Hippocampal formation (tissue), 2 donors: Measurements from ENCODE around the gene MX1.

Source experiments
- DNase-seq, 2 donors: peaks; one replicate each; lab custom pipeline; 2025; lab: John Stamatoyannopoulos, UW

Gene MX1

DNA sequence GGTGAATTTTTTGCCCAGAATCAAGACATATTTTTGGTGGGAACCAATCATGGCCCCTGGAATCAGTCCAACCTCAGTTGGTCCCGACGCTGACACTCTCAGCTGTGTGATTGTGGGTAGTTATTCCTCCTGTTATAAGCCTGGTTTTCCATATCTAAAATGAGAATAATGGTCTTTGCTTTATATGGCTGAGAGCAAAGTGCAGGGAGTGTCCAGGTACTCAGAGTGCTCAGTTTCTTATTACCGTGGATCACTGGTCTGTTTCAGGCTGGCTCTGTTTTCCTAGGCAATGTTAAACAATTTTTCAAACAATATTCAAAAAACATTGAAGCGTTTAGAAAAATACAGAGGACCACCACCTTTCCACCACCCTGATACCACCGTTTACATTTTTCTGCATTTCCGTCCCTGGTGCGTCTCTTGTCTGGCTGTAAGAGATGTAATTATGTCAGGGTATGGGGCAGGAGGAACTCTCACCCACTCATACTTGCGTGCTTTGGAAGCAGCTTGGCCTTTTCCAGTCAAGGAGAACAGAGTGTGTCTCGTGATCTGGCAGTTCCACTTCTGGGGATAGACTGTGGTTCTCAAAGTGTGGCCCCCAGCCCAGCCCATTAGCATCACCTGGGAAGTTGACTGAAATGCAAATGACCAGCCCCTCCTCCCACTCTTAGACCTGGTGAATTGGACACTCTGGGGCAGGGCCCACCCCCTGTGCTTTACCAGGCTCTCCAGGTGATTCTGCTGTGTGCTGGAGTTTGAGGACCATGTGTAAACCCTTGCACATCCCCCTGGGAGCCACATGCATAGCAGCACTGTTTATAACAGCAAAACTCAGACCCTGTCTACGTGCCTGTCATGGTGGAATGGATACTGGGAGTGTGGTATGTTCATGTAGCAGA, 6.8 kb downstream of the MX1 start:
- no peak for DNase-seq

DNA sequence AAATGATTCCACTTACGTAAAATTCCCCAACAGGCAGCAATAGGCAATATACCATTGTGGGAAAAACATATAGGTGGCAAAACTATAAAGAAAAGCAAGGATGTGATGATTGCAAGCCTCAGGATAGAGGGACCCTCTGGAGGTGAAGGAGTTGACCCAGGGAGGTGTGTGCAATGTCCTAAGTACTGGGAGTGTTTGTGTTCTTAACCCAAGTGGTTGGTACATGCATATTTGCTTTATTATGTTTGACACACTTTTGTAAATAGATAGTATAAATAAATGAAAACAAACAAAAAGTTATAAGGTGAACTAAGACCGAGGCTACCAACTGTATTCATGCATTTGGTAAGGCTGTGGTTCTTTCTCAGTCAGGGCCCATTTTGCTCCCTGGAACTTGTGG, 7.5 kb downstream of the MX1 start:
- no peak for DNase-seq

DNA sequence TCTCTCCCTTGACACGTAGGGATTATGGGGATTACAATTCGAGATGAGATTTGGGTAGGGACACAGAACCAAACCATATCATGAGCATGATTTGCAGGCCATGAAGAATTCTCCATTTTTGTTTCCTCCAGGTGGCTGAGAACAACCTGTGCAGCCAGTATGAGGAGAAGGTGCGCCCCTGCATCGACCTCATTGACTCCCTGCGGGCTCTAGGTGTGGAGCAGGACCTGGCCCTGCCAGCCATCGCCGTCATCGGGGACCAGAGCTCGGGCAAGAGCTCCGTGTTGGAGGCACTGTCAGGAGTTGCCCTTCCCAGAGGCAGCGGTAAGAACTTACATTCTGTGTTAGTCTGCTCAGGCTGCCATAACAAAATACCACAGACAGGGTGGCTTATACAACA, 9.7 kb downstream of the MX1 start:
- no peak for DNase-seq

DNA sequence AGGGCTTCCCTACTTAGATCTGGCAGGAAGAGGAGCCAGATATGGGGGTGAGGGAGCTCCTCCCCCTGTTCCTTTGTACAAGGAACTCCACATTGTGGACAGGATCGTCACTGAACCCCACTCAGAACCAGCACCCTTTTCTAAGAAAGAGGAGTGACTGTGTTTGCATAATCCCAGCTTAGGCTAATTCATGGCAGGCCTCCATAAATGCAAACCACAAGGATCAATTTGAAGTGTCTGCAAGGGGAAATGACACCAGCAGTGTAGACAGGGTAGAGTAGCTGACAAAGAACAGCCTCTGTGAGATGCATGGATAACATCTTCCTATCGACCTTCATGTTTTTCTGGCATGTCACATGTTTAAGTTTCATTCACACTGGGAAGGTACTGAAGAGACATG, 11.7 kb downstream of the MX1 start:
- no peak for DNase-seq

DNA sequence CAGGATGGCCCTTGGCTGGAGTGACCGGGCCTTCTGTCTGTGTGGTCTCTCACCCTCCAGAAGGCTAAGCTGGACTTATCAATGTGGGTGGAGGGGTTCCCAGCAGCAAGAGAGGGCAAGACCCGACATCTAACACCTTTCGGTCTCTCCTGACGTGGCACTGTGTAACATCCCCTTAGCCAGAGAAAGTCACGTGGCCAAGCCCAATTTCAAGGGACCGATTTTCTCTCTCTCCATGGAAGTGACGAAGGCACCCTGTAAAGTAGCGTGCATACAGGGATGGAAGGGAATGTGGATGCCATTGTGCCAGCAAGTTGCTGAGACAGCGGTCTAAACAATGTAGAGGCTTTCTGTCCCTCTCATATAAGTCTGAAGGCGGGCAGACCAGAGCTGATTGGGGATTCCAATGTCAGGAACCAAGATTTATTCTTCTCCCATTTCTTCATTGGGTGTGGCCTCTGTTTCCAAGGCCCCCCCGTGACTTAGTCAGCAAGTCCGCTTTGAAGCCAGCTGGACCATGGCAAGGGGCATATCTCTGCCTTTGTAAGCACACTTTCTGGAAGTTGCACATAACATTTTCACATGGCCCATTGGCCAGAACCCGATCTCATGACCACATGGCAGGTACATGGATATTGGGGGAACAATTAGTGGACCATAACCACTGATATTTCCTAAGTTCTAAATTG, 12.5 kb downstream of the MX1 start:
- DNase-seq, result no peak

- no peak for DNase-seq
These were observed 13.2 kb downstream of the MX1 start for GRCh38 chr21:41439248-41439647.

GRCh38 chr21:41441546-41441945, 15.5 kb downstream of the MX1 start:
- no peak for DNase-seq

DNA sequence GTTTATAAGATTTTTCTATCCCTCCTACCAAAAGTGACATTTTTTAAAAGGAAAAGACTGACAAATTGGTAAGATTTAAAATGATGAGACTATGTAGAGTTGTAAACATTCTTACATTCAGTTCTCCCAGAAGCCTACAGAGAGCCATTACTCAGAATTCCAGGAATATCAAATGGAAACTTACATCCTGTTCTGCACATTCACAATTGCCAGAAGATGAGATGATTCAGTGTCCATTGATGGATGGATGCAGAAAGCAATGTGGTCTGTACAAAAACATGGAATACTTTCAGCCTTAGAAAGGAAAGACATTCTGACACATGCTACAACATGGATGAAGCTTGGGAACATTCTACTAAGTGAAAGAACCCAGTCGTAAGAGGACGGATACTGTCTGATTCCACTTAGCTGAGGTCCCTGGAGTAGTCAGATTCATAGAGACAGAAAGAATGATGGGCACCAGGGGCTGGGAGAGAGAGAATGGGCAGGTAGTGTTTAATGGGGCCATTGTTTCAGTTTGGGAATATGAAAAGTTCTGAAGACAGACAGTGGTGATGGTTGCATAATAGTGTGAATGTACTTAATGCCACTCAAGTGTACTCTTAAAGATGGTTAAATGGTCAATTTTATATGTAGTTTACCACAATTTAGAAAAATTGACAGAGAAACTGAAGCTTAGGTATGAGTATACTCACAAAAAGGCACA, 16.6 kb downstream of the MX1 start:
- no peak for DNase-seq

DNA sequence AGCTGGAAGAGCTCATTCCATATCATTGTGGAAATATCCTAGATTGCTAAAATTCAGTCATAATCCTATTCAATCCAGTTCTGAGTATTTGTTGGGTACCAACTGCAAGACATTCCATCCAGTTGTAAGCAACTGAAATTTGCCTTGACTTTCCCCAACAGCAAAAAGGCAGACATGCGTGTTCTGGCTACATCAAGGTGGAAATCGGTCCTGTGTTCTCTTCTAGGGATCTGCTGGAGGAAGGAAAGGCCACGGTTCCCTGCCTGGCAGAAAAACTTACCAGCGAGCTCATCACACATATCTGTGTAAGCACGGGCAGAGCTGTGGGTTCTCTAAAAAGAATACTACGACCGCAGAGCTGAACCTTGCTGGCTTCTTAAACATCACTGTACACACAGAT, 17.5 kb downstream of the MX1 start:
- DNase-seq, result no peak

DNA sequence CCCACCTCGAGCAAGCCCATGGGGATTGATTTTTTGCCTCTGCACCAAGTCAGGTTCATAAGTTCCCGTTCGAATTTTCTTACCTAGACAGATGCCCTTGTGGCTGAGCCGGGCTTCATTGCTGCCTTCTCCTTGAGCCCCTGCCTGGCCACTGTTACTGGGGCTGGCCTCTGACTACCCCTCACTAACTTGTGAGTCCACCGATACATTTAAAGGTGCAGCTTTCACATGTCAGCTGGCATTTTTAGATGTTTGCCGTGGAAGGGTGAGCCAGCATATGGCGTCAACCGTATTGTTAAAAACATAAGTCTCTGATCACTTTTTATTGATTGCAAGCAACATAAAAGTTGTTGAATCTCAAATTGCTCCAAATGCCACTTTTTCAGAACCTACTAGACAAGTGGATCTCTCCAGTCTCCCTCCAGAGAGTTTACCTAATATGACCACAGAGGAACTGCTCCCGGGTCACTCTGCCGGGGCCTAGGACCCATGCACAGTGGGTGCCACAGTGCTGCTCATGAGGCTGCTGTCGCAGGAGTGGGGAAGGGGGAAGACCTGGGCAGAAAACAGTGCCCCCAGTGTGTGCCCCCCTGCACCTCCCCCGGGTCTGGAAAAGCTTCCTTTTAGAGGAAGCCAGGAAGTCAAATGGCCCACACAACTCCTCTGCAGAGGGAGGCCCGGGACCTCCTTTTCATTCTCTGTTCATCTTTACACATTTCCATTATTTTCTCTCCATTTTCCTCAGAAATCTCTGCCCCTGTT, 18.8 kb downstream of the MX1 start:
- DNase-seq, result no peak

DNA sequence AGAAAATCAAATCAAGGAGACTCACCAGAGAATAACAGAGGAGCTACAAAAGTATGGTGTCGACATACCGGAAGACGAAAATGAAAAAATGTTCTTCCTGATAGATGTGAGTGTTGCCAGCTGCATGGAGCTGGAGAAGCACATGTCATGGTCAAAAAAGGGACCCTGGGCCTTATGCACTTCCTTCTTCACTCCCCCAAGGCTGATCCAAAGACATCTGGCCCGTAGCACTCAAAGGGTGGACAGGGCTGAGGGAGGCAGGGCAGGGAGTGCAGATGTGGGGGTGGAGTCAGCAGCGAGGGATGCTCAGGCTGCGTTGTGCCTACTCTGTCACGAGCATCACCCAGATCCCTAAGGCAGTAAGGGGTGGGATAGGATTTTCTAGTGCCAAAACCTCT, 19.4 kb downstream of the MX1 start:
- no peak for DNase-seq

DNA sequence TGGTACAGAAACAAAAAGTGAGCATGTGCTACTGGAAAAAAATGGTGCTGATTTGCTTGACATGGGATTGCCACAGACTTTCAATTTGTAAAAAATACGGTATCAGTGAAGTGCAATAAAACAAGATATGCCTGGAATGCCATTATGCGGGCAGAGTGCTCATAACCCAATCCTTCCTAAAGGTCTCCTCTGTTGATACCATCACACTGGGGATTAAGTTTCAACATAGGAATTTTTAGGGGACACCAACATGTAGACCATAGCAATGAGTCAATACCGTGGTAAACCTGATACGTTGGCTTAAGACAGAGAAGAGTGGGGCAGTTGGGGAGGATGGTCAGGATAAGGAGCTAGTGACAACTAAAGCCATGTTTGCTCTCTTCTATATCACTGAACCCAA, 20.5 kb downstream of the MX1 start:
- DNase-seq, result no peak

DNA sequence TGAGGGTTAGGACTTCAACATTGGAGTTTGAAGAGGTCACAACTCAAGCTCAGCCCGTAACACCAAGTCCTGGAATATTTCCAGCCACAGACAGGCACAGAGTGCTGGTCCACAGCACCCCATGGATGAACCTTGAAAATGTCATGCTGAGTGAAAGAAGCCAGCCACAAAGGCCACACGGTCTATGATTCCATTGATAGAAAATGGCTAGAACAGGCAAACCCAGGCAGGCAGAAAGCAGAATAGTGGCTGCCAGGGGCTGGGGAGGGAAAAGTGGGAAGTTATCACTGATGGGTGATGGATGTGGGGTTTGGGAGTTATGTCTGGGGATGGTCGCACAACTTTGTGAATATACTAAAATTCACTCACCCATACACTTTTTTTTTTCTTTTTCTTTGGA, 21.3 kb downstream of the MX1 start:
- no peak for DNase-seq

DNA sequence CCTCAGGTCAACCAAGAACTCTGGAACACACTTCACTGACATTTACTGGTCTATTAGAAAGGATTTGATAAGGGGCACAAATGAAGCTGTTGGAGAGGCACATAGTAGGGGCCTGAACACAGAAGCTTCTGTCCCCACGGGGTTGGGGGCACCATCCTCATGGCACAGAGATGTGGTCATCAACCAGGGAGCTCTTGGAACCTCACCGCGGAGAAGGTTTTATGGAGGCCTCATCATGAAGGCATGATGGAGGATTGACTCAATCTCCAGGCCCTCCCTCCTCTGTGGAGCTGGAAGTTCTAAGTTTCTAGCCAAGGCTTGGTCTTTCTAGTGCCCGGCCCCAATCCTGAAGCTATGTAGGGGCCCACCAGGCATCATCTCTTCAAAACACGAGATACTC, 23.6 kb downstream of the MX1 start:
- no peak for DNase-seq

DNA sequence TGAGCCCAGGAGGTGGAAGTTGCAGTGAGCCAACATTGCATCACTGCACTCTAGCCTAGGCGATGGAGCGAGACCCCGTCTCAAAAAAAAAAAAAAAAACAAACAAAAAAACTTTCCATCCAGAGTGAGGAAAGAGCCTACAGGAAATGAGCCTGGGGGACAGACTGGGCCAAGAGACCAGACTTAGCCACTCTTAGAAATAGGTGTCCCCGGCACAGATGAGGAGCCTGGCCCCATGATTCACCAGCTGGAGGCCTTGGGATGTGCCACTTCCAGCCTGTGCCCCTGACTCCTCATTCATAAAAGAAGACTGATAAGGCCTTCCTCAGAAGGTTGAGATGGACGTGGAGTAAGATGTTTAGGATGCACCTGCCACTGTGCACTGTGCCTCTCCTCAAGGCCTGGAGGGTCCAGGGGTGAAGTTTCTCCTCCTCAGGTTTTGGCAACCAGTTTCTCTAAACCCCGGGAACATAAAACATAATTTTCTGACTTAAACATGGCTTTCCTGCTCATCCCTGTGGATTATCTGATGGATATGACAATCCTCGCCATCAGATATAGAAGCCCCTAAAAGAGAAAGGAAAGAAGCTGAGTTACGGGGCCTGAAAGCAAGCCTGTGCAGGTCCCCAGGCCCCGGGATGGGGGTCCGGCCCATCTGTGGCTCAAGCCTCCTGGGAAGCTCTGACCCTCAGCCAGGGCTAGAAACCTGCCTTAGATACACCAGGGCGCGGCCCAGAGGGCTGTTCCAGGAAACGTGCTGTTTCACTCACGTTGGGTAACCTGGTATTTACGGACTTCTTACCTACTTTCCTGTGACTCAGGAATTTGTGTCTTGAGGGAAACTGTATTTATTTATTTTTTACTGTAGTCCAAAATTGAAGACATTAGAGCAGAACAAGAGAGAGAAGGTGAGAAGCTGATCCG, 26.0 kb downstream of the MX1 start:
- DNase-seq, result no peak

- no peak for DNase-seq
These were observed 27.2 kb downstream of the MX1 start for GRCh38 chr21:41453198-41453597.

GRCh38 chr21:41453761-41454160, 27.7 kb downstream of the MX1 start:
- DNase-seq, result no peak

- no peak for DNase-seq
These were observed 32.1 kb downstream of the MX1 start for GRCh38 chr21:41458121-41458520.

- no peak for DNase-seq
These were observed 32.5 kb downstream of the MX1 start for GRCh38 chr21:41458559-41458958.

- DNase-seq, result no peak
These were observed 34.0 kb downstream of the MX1 start for GRCh38 chr21:41459884-41460534.
